A673 (cell line): Measurements from ENCODE around the gene LEFTY2. TPM values are rescaled to one million over a fixed set of nuclear protein-coding genes. Genes with fewer than 3 reads are reported as not detected.

Experiments
- BruUV-seq: library from RNA; stranded (reverse); fragments of 400-500 nt; replicated peaks from 2 replicates; lab custom pipeline; 2021; lab: Mats Ljungman, UMichigan
- CTCF ChIA-PET: fragments of 300-600 bp; sonication (Branson Sonifier 250); formaldehyde crosslinking; loops from one replicate; lab custom pipeline; 2022; ENCODE audit warnings: antibody characterized with exemption; lab: Charles Lee
- POLR2A ChIA-PET: fragments of 300-600 bp; sonication (Branson Sonifier 250); formaldehyde crosslinking; loops from one replicate; lab custom pipeline; 2022; ENCODE audit warnings: antibody characterized with exemption; ENCODE audit not compliant: low non-redundant PET; lab: Charles Lee
- DNase-seq: peaks from one replicate; pipeline ENCODE4 v3.0.0-alpha.2; 2015; ENCODE audit warnings: low spot score
- H3K27ac ChIP-seq: fragments of 200-600 bp; sonication (generic); 2 replicates; pipeline ENCODE4 v1.5.1; 2016; ENCODE audit warnings: mixed run types, low read depth, mild to moderate bottlenecking, mixed read lengths, antibody characterized with exemption, low read length; ENCODE audit not compliant: poor library complexity, severe bottlenecking
- H3K27me3 ChIP-seq: fragments of 200-600 bp; sonication (generic); replicated peaks from 2 replicates; pipeline ENCODE4 v1.6.1; 2017; ENCODE audit warnings: mixed run types, low read depth, mild to moderate bottlenecking, mixed read lengths, antibody characterized with exemption, low read length; ENCODE audit not compliant: insufficient read depth, poor library complexity
- H3K36me3 ChIP-seq: fragments of 200-600 bp; sonication (generic); 2 replicates; pipeline ENCODE4 v1.6.1; 2016; ENCODE audit warnings: mixed run types, mild to moderate bottlenecking, mixed read lengths, antibody characterized with exemption, low read length; ENCODE audit not compliant: insufficient read depth, poor library complexity, severe bottlenecking
- H3K4me1 ChIP-seq: fragments of 200-600 bp; sonication (generic); 2 replicates; pipeline ENCODE4 v1.6.1; 2017; ENCODE audit warnings: mixed run types, mild to moderate bottlenecking, mixed read lengths, antibody characterized with exemption, low read length; ENCODE audit not compliant: insufficient read depth, poor library complexity, severe bottlenecking
- H3K4me3 ChIP-seq: fragments of 200-600 bp; sonication (generic); 2 replicates; pipeline ENCODE4 v1.5.1; 2016; ENCODE audit warnings: low read depth, mixed run types, mild to moderate bottlenecking, mixed read lengths, low read length; ENCODE audit not compliant: poor library complexity, severe bottlenecking
- H3K9me3 ChIP-seq: fragments of 200-600 bp; sonication (generic); 2 replicates; pipeline ENCODE4 v1.6.1; 2016; ENCODE audit warnings: mixed run types, low read depth, mild to moderate bottlenecking, mixed read lengths, antibody characterized with exemption, low read length; ENCODE audit not compliant: poor library complexity, severe bottlenecking
- EZH2 ChIP-seq: fragments of 200-600 bp; sonication (generic); IDR thresholded peaks from 2 replicates; pipeline ENCODE4 v1.6.1; 2017; ENCODE audit warnings: borderline replicate concordance, low read depth, mild to moderate bottlenecking, mixed read lengths, antibody characterized with exemption, low read length; ENCODE audit not compliant: poor library complexity, severe bottlenecking
- intact Hi-C: fragments of 100-400 bp; cut with micrococcal nuclease; formaldehyde crosslinking; loops from one replicate; pipeline ENCODE4 v1.10.0; 2022; ENCODE audit not compliant: unreplicated experiment
- total RNA-seq: library from RNA; stranded (reverse); gene quantifications from 2 replicates; pipeline ENCODE4 v1.2.3, GENCODE V29; 2021
- TF ChIP-seq, protein P1 (sequence below): fragments of 300-800, 200-600 bp; sonication (generic); conservative IDR thresholded peaks from 2 replicates; pipeline ENCODE4 v1.5.1; 2017; ENCODE audit warnings: low read depth, mild to moderate bottlenecking, antibody characterized with exemption, low read length, moderate library complexity, mixed read lengths

LEFTY2 gene
- total RNA-seq, 1 experiment from 2014 or later, result not detected

DNA sequence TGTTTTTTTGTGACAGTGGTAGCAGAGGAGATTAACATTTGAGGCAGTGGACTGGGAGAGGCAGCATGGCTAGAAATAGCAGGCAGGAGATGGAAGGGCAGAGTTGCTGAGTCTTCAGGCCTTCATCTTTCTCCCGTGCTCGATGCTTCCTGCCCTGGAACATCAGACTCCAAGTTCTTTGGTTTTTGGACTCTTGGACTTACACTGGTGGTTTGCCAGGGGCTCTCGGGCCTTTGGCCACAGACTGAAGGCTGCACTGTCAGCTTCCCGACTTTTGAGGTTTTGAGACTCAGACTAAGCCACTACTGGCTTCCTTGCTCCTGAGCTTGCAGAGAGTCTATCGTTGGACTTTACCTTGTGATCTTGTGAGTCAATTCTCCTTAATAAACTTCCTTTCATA, 24.2 kb upstream of the LEFTY2 start:
- H3K9me3 ChIP-seq, result no peaks in the 10 kb centered on the region
- TF ChIP-seq EZH2, result no peak
- TF ChIP-seq, protein P1, sequence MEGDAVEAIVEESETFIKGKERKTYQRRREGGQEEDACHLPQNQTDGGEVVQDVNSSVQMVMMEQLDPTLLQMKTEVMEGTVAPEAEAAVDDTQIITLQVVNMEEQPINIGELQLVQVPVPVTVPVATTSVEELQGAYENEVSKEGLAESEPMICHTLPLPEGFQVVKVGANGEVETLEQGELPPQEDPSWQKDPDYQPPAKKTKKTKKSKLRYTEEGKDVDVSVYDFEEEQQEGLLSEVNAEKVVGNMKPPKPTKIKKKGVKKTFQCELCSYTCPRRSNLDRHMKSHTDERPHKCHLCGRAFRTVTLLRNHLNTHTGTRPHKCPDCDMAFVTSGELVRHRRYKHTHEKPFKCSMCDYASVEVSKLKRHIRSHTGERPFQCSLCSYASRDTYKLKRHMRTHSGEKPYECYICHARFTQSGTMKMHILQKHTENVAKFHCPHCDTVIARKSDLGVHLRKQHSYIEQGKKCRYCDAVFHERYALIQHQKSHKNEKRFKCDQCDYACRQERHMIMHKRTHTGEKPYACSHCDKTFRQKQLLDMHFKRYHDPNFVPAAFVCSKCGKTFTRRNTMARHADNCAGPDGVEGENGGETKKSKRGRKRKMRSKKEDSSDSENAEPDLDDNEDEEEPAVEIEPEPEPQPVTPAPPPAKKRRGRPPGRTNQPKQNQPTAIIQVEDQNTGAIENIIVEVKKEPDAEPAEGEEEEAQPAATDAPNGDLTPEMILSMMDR, result no peak
- BruUV-seq, result no TSS peak
- intact Hi-C loops, result no loop called here
- POLR2A ChIA-PET, result no interaction called here
- H3K36me3 ChIP-seq, result no peaks in the 10 kb centered on the region
- H3K27ac ChIP-seq, result no peak overlapping the region
- DNase-seq, result no peak
- no peaks in the 10 kb centered on the region for H3K27me3 ChIP-seq
- no peaks in the 10 kb centered on the region for H3K4me1 ChIP-seq
- CTCF ChIA-PET, result no interaction called here
- no peak overlapping the region for H3K4me3 ChIP-seq

DNA sequence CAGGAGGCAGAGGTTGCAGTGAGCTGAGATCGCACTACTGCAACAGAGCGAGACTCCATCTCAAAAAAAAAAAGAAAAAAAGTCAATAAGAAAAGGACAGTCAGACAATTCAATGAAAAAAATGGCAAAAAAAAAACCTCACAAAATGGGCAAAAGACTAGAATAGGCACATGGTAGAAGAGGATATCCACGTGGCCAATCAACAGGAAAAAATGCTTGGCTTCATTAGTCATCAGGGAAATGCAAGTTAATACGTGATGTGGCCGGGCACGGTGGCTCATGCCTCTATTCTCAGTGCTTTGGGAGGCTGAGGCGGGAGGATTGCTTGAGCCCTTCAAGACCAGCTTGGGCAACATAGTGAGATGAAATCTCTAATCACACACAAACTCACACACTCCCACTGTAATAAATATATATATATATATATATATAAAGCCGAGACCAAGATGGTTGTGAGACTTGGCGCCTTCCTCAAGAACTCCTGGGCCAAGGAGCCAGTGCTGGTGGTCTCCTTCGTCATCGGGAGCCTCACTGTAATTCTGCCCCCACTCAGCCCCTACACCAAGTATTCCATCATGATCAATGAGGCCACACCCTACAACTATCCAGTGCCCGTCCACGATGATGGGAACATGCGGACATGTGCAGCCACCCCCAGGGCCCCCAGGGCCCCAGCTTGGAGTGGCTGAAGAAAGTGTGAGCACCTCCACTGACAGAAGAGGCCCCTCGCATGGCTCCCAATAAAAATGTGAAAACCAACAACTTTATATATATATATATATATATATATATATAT, 22.9 kb upstream of the LEFTY2 start:
- Histone ChIP-seq H3K4me3 (no peak overlapping the region), H3K27ac (no peak overlapping the region), H3K9me3 (no peaks in the 10 kb centered on the region), H3K36me3 (no peaks in the 10 kb centered on the region), H3K27me3 (no peaks in the 10 kb centered on the region), H3K4me1 (no peaks in the 10 kb centered on the region)
- intact Hi-C loops, result no loop called here
- ChIA-PET CTCF (interaction anchor here (0.6 to 0.7 kb wide), 2 partner anchors 28 to 1113 kb away, joined by 3 to 4 read pairs; no protein-coding TSS in a partner anchor), POLR2A (no interaction called here)
- no TSS peak for BruUV-seq
- no peak for TF ChIP-seq EZH2
- TF ChIP-seq, protein P1, result no peak
- no peak for DNase-seq

DNA sequence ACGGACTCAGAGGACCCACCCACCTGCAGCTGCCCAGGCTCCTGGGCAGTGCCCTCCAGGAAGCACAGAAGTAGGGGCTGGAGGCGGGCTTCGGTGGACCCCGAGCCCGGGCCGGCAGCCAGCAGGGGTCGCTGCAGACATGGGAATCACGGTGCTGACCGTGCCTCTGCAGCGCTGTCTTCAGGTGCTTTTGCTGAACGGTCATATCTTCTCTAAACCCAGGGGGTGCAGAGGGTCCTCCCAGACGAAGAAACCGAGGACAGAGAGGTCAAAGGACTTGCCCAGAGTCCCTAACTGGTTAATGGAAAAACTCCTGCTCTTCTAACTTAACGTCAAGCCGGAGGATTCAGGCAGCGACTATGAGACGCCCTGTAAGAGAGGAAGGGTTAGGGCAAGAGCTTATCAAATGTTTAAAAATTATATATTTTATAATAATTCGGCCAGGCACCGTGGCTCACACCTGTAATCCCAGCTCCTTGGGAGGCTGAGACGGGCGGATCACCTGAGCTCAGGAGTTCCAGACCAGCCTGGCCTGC, 21.5 kb upstream of the LEFTY2 start:
- peak; percentile 50 for DNase-seq
- POLR2A ChIA-PET, result no interaction called here
- CTCF ChIA-PET, result no interaction called here

More for the DNA sequence above, 21.5 kb upstream of the LEFTY2 start:
- H3K36me3 ChIP-seq, result no peaks in the 10 kb centered on the region
- TF ChIP-seq, protein P1, result peak; percentile 95
- TF ChIP-seq EZH2, result no peak
- no peaks in the 10 kb centered on the region for H3K9me3 ChIP-seq
- H3K27me3 ChIP-seq, result no peaks in the 10 kb centered on the region
- no TSS peak for BruUV-seq
- H3K4me1 ChIP-seq, result no peaks in the 10 kb centered on the region
- no peak overlapping the region for H3K27ac ChIP-seq
- intact Hi-C loops, result no loop called here
- H3K4me3 ChIP-seq, result no peak overlapping the region
